HG02623 (cell line): Measurements from ENCODE around the gene CDK5RAP2.
"Not testable (repeated sequence)": the region's sequence is repeated elsewhere in the genome, so short reads cannot be mapped to it uniquely, and the experiment has no call there.

Source experiments
- ATAC-seq: cut with Tn5 transposase; IDR thresholded peaks from one replicate; pipeline ENCODE4 v1.9.1; 2021; ENCODE audit warnings: moderate library complexity; ENCODE audit not compliant: unreplicated experiment

Gene CDK5RAP2

DNA sequence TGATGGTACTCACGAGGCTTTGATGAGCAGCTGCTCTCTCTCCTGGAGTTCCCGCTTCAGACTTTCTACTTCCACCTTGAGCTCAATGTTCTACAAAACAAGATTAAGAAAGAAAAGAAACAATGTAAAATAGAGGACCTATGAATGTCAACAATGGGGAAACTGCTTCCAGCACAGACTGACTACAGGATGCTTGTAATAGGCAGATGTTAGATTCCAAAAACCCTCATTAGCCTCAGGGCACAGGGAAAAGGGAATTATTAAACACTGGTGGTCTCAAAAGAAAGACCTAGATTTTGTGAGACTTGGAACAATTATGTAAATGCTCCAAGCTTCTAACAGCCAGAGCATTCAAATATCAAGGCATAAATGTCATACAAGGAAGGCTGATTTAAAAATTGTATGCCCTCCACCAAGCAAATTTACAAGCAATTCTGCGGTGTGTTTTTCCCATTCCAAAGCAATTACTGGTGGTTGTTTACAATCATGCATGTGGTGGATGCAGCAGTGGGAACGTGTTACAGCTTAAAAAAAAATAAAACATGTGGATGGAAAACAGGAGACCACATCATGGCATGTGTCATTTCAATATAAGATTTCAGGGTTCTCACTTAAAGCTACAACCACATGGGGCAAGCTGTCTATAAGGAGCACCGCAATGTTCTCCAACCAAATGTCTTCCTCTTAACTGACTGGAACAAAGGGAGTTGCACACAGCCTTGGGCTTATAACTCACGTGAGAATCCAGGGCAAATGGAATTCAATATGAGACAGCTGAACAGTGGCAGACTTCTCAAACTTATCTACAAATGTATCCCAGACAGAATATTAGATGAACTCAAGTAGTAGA lies 34.0 kb downstream of the CDK5RAP2 start:
- no peak for ATAC-seq

DNA sequence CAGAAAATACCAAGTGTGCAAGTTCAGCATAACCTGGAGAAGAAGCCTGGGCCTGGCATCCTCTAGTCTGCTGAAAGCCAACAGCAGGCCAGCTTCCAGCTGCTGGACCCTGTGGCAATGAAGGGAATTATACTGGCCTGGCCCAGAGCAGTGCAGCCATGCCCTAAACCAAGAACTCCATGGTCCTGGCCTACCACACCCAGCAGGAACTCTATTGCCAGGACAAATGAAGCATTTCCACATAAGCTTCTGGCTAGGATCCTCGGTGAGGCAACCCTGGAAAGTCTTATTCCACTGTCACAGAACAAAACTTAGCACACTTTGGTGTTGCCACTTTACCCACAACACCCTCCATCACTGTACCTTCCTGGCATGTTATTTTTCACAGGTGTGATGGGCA lies 35.5 kb downstream of the CDK5RAP2 start:
- ATAC-seq = no peak

DNA sequence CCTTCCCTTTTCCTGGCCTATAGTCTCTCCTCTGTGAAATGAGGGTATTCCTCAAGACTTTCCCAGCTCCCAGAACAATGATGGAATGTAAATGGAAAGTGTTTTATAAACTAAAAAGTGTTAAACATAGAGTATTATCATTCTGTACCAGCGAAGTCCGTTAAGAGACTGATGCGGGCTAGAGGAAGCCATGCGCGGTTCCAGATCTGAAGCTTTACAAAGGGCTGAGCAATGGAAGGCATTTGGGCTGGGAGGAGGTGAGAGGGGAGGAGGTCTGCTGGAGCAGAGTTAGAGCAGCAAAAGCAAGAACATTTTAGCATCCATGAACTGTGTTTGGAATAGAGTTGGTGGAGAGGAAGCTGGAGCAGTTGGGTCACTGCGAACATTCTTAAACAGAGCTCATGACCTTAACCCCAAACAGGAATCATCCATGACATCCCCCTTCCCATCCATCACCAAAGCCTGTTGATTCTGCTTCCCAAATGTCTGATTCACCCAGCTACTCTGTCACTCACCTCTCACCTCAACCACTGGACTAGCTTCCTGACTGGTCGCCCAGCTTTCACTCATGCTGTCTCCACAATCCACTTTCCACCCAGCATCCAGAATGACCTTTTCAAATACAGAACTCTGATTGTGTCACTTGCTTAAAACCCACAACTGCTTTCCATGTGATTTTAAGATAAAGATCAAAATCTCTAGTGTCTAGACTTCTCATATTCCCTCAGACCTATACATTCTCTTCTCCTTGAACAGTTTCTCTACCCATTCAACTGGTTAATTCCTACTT lies 37.1 kb downstream of the CDK5RAP2 start:
- no peak for ATAC-seq

DNA sequence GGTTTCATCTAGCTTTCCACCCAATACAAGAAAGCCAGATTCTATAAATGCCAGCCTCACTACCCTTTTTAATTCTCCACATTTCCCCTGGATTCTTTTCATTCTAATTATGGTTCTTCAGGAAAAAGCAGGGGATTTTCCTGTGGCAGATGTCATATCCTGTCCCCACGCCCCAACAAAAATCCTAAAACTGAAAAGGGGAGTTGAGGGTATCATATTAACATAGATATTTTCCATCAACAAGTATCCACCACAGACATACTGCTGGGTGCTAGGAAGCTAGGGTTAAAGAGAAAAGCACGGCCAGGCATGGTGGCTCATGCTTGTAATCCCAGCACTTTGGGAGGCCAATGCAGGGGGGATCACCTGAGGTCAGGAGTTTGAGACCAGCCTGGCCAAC lies 38.0 kb downstream of the CDK5RAP2 start:
- ATAC-seq = no peak

DNA sequence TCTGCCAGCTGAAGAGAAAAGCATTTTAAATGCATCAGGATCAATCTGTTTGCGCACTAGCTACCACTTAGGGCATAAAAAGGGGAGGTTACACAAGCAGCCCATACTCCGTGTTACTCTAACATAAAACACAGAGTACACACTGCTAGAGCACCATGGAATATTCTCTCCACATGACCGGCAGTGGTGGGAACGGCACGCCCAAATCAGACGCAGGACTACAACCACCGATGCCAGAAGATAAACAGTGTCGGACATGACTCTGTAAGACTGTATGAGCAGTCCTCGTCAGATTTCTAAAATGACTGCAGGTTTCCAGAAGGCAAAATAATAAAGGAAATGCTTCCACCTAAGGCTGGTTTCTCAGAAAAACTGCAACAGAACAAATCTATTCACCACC lies 40.0 kb downstream of the CDK5RAP2 start:
- ATAC-seq = no peak

DNA sequence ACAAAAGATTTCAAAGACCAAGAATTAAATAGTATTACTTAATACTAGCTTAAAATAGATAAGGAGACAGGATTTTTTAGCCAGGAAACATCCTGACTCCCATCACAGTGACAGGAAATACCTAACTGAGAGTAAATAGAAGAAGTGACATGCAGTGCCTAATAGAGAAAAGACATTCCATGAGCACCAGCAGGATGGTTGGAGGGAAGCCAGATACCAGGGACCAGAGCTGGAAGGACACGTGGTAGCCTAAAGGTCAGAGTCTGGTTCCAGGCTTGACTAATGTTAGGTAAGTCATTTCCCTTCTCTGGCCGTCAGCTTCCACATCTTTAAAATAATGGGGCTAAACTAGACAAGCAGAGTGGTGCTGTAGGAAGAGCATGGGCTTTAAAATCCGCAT lies 41.6 kb downstream of the CDK5RAP2 start:
- ATAC-seq = no peak

DNA sequence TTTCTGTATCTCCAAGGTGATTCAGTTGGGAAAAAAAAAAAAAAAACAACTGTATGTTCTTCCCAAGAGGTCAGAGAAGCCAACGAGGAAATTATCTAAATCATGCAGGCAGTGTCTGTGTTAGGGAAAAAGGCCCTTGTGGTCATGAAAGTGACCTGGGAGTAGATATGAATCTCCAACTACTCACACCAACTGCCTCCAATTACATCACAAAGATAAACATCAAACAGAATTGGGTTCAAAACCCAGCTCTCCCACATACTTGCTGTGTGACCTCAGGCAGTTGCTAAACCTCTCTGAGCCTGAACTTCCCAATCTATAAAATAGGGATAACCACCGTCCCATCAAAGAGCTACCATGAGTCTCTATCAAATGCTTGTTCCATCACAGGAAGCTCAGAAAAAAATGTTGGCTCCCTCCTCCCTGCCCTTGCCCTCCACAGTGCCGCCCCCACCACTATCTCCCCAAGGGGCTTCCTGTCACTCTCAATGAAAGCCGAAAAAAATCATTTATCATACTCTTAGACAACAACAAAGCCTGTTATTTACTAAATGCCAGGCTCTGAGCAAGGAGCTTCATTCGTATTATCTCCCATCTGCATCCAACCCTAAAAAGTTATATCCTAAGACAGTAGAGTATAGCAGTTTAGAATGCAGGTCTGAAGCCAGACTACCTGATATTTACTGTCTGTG lies 42.9 kb downstream of the CDK5RAP2 start:
- ATAC-seq = no peak

DNA sequence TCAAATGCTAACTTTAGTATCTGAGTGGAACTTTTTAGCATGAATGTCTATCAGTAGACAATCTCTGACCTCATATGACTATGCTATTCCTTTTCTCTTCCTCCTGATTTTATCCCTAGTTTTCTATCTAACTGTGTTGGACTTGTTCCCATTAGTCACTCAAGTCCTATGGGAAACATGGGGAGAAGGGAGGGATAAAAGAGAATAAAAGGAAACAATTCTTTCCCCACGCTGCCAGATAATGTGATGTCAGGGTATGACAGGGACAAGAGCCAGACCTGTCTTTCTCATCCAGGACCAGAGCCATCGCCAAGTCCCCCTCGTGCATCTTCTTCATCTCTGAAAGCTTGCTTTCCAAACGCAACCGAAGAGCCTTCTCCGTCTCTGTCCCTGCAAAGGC lies 43.9 kb downstream of the CDK5RAP2 start:
- ATAC-seq = no peak

DNA sequence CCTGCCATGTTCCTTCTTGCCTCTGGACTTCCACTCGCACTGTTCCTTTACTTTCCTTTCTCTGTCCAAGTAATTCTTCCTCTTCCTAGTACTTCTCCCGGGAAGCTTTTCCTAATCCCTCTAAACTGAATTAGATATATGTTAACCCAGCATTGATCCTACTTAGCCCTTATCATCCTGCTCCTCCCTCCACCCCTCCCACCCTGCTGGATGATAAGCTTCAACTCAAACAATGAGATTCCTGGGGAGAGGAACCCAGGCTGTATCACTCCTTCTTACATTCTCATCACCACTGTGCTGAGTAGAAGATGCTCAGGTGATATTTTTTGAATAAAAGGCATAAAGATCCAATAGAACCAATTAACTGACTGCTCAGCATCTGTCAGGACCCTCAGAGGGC lies 45.7 kb downstream of the CDK5RAP2 start:
- ATAC-seq = no peak

DNA sequence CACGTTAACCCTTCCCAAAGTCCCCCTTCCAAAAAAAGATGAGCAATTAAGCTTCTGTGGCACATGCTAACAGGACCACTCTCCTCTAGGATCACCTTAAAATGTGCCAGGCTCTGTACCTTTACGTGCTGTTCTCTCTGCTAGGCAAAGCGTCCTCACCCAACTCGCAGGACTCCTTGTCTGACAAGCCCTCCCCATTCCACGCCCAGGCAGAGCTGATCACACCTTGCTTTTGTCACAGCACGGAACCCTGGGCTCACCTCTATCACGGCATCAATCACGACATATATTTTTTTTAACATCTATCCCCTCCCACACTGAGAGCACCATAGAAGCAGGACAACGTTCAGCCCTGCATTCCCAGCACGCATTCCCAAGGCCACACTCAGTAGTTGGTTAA lies 47.1 kb downstream of the CDK5RAP2 start:
- ATAC-seq = no peak

DNA sequence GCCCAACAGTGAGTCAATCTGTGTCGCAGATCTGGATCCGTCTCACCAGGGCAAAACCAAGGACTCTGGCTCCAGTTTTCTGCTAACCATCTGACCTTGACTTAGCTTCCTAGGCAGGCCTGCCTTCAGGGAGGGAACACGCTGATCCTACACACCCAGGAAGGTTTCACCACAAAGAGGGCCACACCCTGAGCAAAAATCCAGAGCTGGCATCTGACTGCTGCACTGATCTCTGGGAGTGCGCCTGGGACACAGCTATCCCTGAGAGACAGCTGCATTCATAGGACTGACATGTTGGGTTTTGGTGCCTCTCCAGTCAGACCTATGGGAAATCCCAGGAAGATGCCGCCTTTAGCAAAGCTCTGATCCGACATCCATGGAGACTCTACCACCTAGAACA lies 47.5 kb downstream of the CDK5RAP2 start:
- no peak for ATAC-seq

DNA sequence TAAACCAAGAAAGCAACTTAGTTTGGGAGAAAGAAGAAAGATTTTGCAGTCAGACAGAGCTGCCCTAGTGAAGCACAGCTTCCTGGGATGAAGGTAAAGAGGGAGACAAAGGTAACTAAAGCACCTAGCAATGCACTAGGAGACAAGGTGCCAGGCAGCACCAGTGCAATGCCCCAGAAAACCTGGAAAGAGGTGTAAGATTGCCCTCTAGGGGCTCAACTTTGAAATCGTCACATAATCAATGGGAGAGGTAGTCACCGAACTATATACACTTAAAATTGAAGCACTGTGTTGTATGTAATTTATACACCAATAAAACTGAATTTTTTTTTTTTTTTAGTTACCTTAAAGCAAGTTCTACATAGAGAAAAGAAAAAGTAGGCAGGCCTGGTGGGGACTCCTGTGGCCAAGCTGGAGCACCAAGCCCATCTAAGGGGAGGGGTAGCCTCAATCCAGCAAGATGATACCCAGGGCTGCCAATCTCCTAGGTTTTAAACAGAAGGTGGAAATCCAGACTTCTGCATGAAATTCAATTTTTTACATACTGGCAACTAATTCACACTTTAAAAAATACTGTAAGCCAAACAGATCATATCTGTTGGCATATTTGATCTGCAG lies 48.2 kb downstream of the CDK5RAP2 start:
- no peak for ATAC-seq

DNA sequence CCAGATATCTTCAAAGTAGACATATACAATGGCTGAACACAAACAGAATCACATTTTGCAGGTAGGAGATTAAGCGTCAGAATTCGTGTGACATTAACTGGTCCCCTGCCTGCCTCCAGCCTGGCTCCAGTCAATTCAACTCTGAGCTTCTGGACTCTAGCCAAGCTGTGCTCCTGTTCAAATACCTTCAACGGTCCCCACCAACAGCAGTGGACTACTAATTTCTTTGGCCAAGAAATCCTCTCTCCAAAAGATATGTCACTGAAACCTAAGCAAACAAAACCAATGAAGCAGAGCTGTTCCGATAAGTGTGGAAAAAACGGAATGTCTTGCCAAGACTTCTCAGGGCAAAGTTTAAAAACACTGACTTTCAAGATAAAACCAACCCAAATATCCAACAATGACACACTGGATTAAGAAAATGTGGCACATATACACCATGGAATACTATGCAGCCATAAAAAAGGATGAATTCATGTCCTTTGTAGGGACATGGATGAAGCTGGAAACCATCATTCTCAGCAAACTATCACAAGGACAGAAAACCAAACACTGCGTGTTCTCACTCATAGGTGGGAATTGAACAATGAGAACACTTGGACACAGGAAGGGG lies 49.6 kb downstream of the CDK5RAP2 start:
- ATAC-seq = not testable (repeated sequence)

DNA sequence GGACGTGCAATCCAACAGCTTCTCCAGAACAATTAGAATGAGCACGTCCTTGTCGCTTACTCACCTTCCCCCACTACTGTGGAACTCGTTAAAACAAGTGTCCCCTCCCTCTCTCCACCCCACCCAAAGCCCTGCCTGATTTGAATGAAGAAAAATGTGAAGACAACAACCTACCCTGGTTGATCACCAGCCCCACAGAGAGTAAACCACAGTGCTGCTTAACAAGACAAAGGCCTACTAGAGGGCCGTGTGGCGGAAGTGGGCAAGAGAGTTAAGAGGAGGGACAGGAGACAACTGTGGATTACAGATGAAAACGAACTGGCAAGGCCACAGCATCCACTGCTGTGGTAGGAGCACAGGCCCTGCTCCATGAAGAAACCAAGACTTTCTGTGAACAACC lies 51.1 kb downstream of the CDK5RAP2 start:
- no peak for ATAC-seq

DNA sequence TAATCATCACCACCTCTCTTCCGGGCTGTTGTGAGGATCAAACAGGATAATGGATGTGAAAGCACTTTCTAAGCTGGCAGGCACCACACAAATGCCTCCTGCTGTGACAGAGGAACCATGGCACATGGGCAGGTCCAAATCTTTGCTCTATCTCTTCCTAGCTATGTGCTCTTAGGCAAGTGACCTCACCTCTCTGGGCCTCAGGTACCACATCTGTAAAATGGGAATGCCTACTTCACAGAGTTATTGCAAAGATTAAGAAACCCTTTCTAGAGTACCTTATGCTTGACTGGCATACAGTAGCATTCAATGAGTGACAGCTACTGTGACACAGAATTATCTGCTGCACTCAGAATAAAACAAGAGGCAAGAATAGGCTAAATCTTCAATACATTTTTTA lies 51.6 kb downstream of the CDK5RAP2 start:
- ATAC-seq = no peak

DNA sequence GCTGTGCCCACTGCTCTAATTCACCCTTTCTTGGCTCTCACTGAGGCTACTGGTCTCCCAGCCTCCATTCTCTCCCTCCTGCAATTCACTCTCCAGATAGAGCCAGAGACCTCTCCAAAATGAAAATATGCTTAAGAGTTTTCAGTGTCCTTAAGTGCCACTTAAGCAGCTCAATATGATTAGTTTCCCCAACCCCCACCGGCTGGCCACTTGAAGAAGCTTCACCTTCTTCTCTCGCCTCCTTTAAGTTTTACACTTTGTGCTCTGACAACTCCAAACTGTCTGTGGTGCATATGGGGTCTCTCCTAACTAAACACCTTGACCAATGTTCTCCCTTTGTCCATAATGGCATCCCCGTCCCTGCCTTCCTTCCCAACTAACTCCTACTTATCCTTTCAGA lies 53.4 kb downstream of the CDK5RAP2 start:
- no peak for ATAC-seq

DNA sequence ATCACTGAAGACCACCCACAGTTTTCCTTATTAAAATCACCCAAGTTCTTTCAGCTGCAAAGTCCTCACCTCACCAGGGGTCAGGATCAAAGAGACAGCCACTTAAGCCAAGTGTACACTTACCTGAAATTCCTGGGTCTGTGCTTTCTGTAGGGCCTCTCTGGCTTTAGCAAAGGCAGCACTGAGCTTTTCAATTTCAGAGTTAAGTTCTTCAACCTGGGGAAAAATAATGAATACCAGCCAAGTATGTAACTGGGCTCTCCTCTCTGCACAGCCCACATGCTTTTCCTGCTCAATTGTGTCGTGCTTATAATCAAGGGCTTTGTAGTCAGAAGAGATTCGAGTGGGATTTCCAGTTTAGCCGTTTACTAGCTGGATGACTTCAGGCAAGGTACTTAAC lies 55.1 kb downstream of the CDK5RAP2 start:
- no peak for ATAC-seq

DNA sequence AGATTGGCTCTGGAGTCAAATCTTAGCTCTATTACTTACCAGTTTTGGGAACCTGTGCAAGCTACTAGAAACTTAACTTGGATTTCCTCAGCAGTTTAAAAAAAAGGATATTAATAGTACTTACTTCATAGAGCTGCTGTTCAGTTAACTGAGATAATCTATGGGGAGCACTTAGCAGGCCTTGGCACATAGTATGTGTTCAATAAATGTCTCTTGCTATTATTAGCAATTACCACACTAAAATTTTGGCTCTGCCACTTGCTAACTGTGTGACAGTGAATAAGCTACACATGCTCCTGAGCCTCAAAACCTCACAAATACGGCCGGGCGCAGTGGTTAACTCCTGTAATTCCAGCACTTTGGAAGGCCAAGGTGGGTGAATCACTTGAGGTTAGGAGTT lies 55.9 kb downstream of the CDK5RAP2 start:
- no peak for ATAC-seq

DNA sequence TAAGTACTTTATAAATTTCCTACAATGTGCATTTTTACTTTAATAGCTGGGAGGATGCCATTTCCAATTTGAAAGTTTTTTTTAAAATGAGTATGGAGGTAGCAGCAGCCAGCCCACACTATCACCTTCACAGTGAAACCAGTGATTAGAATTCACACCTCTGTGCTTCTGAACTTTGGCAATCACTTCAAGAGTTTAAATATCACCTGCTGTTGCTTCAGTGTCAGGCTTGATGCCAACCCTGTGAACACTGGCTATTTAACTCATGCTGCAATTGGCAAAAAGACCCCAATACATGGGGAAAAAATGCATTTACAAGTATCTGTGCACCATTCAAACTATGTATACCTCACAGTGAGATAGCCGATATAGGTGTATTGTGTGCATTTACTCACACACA lies 57.4 kb downstream of the CDK5RAP2 start:
- no peak for ATAC-seq

DNA sequence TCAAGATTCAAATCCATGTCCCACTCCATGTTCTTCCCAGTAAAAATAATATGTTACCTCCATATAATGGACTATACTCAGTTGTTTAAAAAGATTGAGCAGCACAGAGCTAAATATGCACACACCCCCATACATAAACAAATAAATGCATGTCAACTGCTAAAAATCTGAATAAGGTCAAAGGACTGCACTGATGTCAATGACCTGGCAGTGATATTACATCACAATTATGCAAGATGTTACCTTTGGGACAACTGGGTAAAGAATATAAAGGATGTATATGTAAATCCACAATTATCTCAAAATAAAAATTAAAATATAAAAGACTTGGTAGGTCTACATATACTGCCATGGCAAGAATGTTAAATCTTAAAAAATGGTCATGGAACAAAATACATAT lies 57.9 kb downstream of the CDK5RAP2 start:
- ATAC-seq = no peak

DNA sequence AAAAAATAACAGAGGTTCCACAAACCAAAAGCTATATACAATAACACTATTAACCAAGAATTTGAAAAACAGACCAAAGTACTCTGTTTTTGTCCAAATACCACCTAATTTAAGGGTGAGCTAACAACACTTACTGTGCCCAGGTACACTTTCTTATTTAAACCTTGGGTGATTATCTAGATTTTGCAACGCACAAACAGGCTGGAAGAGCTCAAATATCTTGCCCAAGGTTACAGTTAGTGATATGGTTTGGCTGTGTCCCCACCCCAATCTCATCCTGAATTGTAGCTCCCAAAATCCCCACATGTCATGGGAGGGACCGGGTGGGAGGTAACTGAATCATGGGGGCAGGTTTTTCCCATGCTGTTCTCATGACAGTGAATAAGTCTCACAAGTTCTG lies 58.9 kb downstream of the CDK5RAP2 start:
- ATAC-seq = no peak
